ENCODE data around the gene PABPC1L.

DNA sequence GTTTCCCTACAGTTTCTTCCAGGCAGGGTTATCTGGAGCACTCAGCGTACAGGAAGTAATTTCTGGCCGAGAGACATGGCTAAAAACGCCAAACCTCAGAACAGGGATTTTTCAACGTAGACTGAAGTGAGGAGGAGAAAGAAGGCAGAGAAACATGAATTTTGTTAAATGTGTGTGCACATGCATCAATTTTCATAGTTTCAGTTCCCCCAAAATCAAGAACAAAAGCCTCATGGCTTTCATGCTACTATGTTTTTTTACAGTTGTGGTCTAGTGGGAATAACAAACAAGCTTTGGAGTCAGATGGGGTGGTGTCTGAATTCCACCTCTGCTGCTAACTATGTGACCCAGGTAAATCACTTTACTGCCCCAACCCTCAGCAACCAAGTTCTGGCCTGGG, 45.4 kb downstream of the PABPC1L start:
- TF ChIP-seq SIN3A (IDR thresholded peaks at IDR 0.05; ENCODE audit: borderline replicate concordance, insufficient read depth, low read length) (no peak), FOXP2 (optimal IDR thresholded peaks at IDR 0.05; ENCODE audit: borderline replicate concordance, extremely low read depth, extremely low read length, insufficient read depth) (no peak), TAF1 (IDR thresholded peaks at IDR 0.05; ENCODE audit: borderline replicate concordance, insufficient read depth, low read length) (no peak), POLR2AphosphoS5 (IDR thresholded peaks at IDR 0.05; ENCODE audit: low read depth, low read length) (no peak)

Data from PFSK-1 (cell line).